Activated CD4-positive, alpha-beta T cell treated with anti-CD3 and anti-CD28 coated beads, Interleukin-2, amount 50 U/mL, for 16 hours (primary cell): ENCODE results near the gene BMP7.
A peak's percentile ranks its signal among the peaks of the same experiment; 100 is the strongest.
"Not testable (repeated sequence)": the region's sequence is repeated elsewhere in the genome, so short reads cannot be mapped to it uniquely, and the experiment has no call there.

Source experiments
- DNase-seq: peaks from one replicate; pipeline ENCODE4 v3.0.0-alpha.2; 2020

BMP7 gene

GRCh38 chr20:57264908-57265335 is 1.5 kb downstream of the BMP7 start:
- DNase-seq, result not testable (repeated sequence)

GRCh38 chr20:57263801-57264792 is 2.3 kb downstream of the BMP7 start:
- DNase-seq, result no peak

- DNase-seq, result no peak
Measured at GRCh38 chr20:57262784-57263609, 3.4 kb downstream of the BMP7 start.

GRCh38 chr20:57262301-57262700 is 4.1 kb downstream of the BMP7 start:
- DNase-seq, result no peak

- no peak for DNase-seq
Measured at GRCh38 chr20:57261457-57262251, 4.8 kb downstream of the BMP7 start.

GRCh38 chr20:57260934-57261333 is 5.5 kb downstream of the BMP7 start:
- no peak for DNase-seq

- no peak for DNase-seq
Measured at GRCh38 chr20:57259938-57260921, 6.2 kb downstream of the BMP7 start.

- no peak for DNase-seq
Measured at GRCh38 chr20:57259121-57259937, 7.1 kb downstream of the BMP7 start.

GRCh38 chr20:57257701-57258453 is 8.6 kb downstream of the BMP7 start:
- no peak for DNase-seq

- no peak for DNase-seq
Measured at GRCh38 chr20:57256908-57257307, 9.5 kb downstream of the BMP7 start.

- no peak for DNase-seq
Measured at GRCh38 chr20:57256205-57256604, 10.2 kb downstream of the BMP7 start.

GRCh38 chr20:57255183-57255582 is 11.3 kb downstream of the BMP7 start:
- DNase-seq, result no peak

- DNase-seq, result no peak
Measured at GRCh38 chr20:57252559-57253162, 13.8 kb downstream of the BMP7 start.

- DNase-seq, result no peak
Measured at GRCh38 chr20:57251949-57252348, 14.5 kb downstream of the BMP7 start.

GRCh38 chr20:57251344-57251743 is 15.1 kb downstream of the BMP7 start:
- DNase-seq, result no peak

GRCh38 chr20:57250607-57251343 is 15.7 kb downstream of the BMP7 start:
- peak; percentile 30 for DNase-seq

GRCh38 chr20:57249772-57250171 is 16.7 kb downstream of the BMP7 start:
- DNase-seq, result no peak

- DNase-seq, result no peak
Measured at GRCh38 chr20:57249073-57249472, 17.4 kb downstream of the BMP7 start.
